GM10248 (cell line): ENCODE data around the gene FHOD3.

Experiments used
- CTCF ChIA-PET: fragments of 300-600 bp; sonication (Branson Sonifier 250); formaldehyde crosslinking; extraction: SDS; loops from one replicate; lab custom pipeline; 2021; ENCODE audit warnings: antibody characterized with exemption; lab: Yijun Ruan, JAX
- POLR2A ChIA-PET: fragments of 350-650 bp; sonication (Branson Sonifier 250); formaldehyde crosslinking; extraction: SDS; loops from one replicate; lab custom pipeline; 2020; ENCODE audit warnings: antibody characterized with exemption; lab: Yijun Ruan, JAX
- DNase-seq: peaks from one replicate; pipeline ENCODE4 v3.0.0; 2012; ENCODE audit errors: extremely low spot score
- TF ChIP-seq, protein P1 (sequence below): IDR thresholded peaks from 2 replicates; pipeline ENCODE4 v1.5.1; 2012; ENCODE audit warnings: mild to moderate bottlenecking, low read depth; ENCODE audit errors: extremely low read depth, missing control alignments, control extremely low read depth

FHOD3 gene

DNA sequence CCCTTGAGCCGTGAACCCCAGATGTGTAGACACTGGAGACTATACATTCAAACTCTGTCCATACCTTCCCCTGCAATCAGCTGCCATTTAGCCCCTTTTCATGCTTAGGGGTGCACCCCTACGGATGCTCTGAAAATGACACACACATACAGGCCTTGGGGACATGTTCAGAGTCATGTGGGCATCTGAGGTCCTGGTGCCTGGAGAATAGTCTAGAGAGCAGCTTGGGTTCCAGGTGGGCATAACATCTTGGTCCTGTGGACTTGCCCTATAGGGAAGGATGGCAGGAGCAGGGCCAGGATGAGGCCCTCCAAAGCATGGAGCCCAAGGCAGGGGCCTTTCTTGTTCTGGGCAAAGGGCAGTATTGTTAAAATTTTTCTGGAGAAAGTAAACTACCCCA is 9.9 kb upstream of the FHOD3 start:
- TF ChIP-seq, protein P1, sequence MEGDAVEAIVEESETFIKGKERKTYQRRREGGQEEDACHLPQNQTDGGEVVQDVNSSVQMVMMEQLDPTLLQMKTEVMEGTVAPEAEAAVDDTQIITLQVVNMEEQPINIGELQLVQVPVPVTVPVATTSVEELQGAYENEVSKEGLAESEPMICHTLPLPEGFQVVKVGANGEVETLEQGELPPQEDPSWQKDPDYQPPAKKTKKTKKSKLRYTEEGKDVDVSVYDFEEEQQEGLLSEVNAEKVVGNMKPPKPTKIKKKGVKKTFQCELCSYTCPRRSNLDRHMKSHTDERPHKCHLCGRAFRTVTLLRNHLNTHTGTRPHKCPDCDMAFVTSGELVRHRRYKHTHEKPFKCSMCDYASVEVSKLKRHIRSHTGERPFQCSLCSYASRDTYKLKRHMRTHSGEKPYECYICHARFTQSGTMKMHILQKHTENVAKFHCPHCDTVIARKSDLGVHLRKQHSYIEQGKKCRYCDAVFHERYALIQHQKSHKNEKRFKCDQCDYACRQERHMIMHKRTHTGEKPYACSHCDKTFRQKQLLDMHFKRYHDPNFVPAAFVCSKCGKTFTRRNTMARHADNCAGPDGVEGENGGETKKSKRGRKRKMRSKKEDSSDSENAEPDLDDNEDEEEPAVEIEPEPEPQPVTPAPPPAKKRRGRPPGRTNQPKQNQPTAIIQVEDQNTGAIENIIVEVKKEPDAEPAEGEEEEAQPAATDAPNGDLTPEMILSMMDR = no peak
- CTCF ChIA-PET = interaction anchor here (6.7 to 8.4 kb wide), 2 partner anchors 192 to 267 kb away, joined by 109 to 124 read pairs; no protein-coding TSS in a partner anchor
- POLR2A ChIA-PET = no interaction called here
- DNase-seq = no peak

DNA sequence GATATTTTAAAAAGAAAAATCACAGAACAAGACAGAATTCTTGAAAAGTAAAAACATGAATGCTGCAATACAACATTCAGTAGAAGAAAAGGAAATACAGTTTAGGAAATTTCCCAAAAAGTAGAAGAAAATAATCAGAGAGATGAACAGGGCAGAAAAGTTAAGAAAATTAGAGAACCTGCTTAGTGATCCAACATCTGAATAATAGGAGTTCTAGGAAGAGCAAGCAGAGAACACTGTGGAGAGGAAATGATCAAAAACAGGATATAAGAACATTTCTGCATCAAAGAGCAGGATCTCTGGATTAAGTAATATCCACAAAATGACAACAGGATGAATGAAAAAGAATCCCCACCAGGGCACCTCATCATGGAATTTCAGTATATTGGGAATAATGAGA is 8.8 kb upstream of the FHOD3 start:
- TF ChIP-seq, protein P1 = no peak
- ChIA-PET POLR2A (no interaction called here), CTCF (interaction anchor here (1.0 to 8.4 kb wide), 2 partner anchors 193 to 271 kb away, joined by 3 to 124 read pairs; no protein-coding TSS in a partner anchor)
- no peak for DNase-seq

DNA sequence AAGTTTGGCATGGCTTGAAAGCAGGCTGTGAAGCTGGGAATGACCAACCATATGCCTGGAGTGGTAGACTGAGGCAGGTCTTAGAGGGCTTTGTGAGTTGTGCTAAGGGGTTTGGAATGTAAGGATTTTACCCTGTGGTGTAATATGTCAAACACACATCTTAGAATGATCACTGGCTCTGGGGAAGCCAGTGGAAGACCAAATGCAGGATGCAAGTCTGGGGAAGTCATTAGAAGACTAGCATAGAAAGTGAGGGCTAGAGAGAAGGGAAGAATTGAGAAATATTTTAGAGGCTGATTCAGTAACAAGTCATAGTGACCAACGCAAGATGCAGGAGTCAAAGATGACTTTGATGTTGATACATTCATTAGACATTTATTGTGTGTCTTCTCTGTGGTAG is 3.5 kb upstream of the FHOD3 start:
- no peak for DNase-seq
- ChIA-PET CTCF (interaction anchor here (1.4 to 5.8 kb wide), 3 partner anchors 9 to 277 kb away, joined by 5 to 36 read pairs (median 9); no protein-coding TSS in a partner anchor), POLR2A (no interaction called here)
- TF ChIP-seq, protein P1 = no peak

DNA sequence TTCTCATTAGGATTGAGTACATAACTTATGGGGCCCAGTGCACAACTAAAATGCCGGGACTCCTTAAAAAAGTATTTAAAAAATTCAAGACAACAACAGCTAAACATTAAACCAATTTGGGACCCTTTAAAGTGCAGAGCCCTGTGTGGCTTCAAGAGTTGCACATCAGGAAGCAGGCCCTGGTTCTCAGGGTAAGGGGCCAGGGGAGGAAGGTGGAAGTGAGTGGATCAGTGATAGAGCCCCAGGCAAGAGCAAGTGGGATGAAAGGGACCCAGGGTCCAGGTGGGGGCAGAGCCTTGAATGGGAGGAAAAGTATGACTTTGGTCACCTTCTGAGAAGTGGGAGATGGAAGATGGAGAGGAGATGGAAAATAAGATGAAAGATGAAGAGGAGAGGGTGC is 2.3 kb upstream of the FHOD3 start:
- TF ChIP-seq, protein P1 = no peak
- CTCF ChIA-PET = interaction anchor here (0.8 to 5.8 kb wide), 4 partner anchors 10 to 277 kb away, joined by 3 to 36 read pairs (median 5); no protein-coding TSS in a partner anchor
- DNase-seq = no peak
- POLR2A ChIA-PET = no interaction called here

DNA sequence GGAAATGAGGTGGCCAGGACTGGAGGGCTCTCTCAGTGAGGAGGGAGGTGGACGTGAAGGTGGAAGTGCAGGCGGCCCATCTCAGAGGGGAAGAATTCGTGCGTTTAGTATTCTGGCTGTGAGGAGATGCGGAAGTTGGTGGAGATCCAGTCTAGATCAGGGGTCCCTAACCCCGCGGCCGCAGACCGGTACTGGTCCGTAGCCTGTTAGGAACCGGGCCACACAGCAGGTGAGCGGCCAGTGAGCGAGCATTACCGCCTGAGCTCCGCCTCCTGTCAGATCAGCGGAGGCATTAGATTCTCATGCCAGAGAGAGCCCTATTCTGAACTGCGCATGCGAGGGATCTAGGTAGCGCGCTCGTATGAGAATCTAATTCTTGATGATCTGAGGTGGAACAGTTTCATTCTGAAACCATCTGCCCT is 1.6 kb upstream of the FHOD3 start:
- ChIA-PET POLR2A (no interaction called here), CTCF (interaction anchor here (1.5 to 5.8 kb wide), 2 partner anchors 11 to 18 kb away, joined by 5 to 36 read pairs; no protein-coding TSS in a partner anchor)
- DNase-seq = no peak
- TF ChIP-seq, protein P1 = no peak

DNA sequence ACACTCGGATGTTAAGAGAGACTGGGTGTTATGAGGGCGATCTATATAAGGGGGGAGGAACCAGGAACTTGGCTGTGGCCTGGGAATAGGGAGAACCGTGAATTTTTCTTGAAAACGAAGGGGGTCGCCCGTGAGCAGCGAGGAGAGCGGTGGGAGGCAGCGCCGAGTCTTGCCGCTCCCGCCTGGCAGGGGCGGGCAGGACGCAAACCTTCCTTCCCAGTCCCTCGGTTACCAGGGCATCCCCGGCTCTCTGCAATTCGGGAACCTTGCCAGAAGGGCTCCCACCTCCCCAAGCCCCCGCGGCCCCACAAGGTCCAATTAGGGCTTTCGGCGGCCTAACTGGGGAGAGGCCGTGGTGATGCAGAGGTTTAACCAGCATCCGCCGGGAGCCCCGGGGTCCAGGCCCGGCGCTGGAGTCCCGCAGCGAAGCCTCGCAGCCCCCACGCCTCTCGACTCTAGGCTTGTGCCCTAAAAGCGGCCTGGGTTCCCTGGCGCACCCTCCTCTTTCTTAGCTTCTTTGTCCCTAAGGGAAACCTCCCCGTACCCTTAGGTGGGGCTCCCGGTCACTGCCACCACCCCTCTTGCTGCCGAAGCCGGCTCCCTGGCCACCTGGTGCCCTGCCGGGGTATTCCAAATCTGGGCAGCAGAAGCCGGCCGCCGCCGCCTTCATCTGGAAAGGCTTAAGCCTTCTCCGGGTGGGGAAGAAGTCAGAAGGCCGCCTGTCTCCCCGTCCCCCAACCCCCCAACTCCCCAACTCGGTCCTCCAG is 680 bp upstream of the FHOD3 start:
- CTCF ChIA-PET = interaction anchor here (0.9 to 5.8 kb wide), 3 partner anchors 12 to 201 kb away, joined by 3 to 36 read pairs (median 3); no protein-coding TSS in a partner anchor
- TF ChIP-seq, protein P1 = peak; percentile 55
- DNase-seq = peak; percentile 44
- POLR2A ChIA-PET = no interaction called here
